GM23248 (cell line): Measurements from ENCODE around the gene CMTM7. TPM values are rescaled to one million over a fixed set of nuclear protein-coding genes. Genes with fewer than 3 reads are reported as not detected.

ENCODE experiments used
- DNase-seq: peaks from one replicate; pipeline ENCODE4 v3.0.0-alpha.2; 2015
- H2AFZ ChIP-seq: fragments of 200-600 bp; sonication (generic); 2 replicates; pipeline ENCODE4 v1.6.1; 2016; ENCODE audit warnings: antibody characterized with exemption
- H3F3A ChIP-seq: fragments of 200-600 bp; sonication (generic); 2 replicates; pipeline ENCODE4 v1.6.1; 2016; ENCODE audit warnings: mild to moderate bottlenecking, antibody characterized with exemption, mixed run types; ENCODE audit not compliant: insufficient read depth
- H3K27ac ChIP-seq: fragments of 200-600 bp; sonication (generic); 2 replicates; pipeline ENCODE4 v1.5.1; 2016; ENCODE audit warnings: mild to moderate bottlenecking
- H3K27me3 ChIP-seq: fragments of 200-600 bp; sonication (generic); replicated peaks from 2 replicates; pipeline ENCODE4 v1.6.1; 2016; ENCODE audit warnings: mild to moderate bottlenecking; ENCODE audit not compliant: insufficient read depth
- H3K36me3 ChIP-seq: fragments of 200-600 bp; sonication (generic); 2 replicates; pipeline ENCODE4 v1.6.1; 2016; ENCODE audit warnings: low read depth, mild to moderate bottlenecking
- H3K4me1 ChIP-seq: fragments of 200-600 bp; sonication (generic); 2 replicates; pipeline ENCODE4 v1.6.1; 2016; ENCODE audit warnings: mild to moderate bottlenecking; ENCODE audit not compliant: insufficient read depth
- H3K4me2 ChIP-seq: fragments of 200-600 bp; sonication (generic); one replicate; pipeline ENCODE4 v1.6.1; 2016; ENCODE audit warnings: mild to moderate bottlenecking; ENCODE audit not compliant: unreplicated experiment
- H3K4me3 ChIP-seq: fragments of 200-600 bp; sonication (generic); 2 replicates; pipeline ENCODE4 v1.5.1; 2016; ENCODE audit warnings: mild to moderate bottlenecking
- H3K79me2 ChIP-seq: fragments of 200-600 bp; sonication (generic); 2 replicates; pipeline ENCODE4 v1.6.1; 2016; ENCODE audit warnings: mild to moderate bottlenecking; ENCODE audit not compliant: insufficient read depth
- H3K9ac ChIP-seq: fragments of 200-600 bp; sonication (generic); 2 replicates; pipeline ENCODE4 v1.6.1; 2016; ENCODE audit warnings: mild to moderate bottlenecking
- H3K9me2 ChIP-seq: fragments of 200-600 bp; sonication (generic); 2 replicates; pipeline ENCODE4 v1.6.1; 2016; ENCODE audit warnings: mixed run types, mild to moderate bottlenecking, moderate library complexity; ENCODE audit not compliant: insufficient read depth
- H3K9me3 ChIP-seq: fragments of 200-600 bp; sonication (generic); one replicate; pipeline ENCODE4 v1.6.1; 2017; ENCODE audit warnings: low read depth
- H4K20me1 ChIP-seq: fragments of 200-600 bp; sonication (generic); 2 replicates; pipeline ENCODE4 v1.6.0; 2016; ENCODE audit not compliant: insufficient read depth
- EZH2 ChIP-seq: fragments of 200-600 bp; sonication (generic); IDR thresholded peaks from 2 replicates; pipeline ENCODE4 v1.6.1; 2018; ENCODE audit warnings: antibody characterized with exemption, mild to moderate bottlenecking; ENCODE audit not compliant: insufficient read depth, poor library complexity, severe bottlenecking
- EZH2phosphoT487 ChIP-seq: fragments of 200-600 bp; sonication (generic); IDR thresholded peaks from 2 replicates; pipeline ENCODE4 v1.6.1; 2018; ENCODE audit warnings: antibody characterized with exemption, moderate library complexity, mild to moderate bottlenecking, low read depth; ENCODE audit not compliant: insufficient read depth
- WGBS, 2 experiments: methylation state at CpG; one replicate each; pipeline ENCODE4 v1.1.6; 2015 to 2017; ENCODE audit warnings: low lambda C conversion rate in 2 of 2, low coverage in 1 of 2; ENCODE audit errors: missing lambda C conversion rate in 2 of 2; 5-methylcytosine and 5-hydroxymethylcytosine counted together
- in situ Hi-C: fragments of 300-500 bp; cut with MboI; formaldehyde crosslinking; loops from 2 replicates; pipeline ENCODE4 v1.15.0; 2020
- polyA plus RNA-seq: library from polyadenylated mRNA; unstranded; fragments of >200 nt; fragmentation: Nextera tagmentation; extraction: Ambion mirVana; gene quantifications from 2 replicates; pipeline ENCODE4 v1.2.1, GENCODE V29; 2016
- total RNA-seq: library from RNA; depleted of rRNA; stranded (reverse); fragments of >200 nt; shearing (Covaris generic); gene quantifications from 2 replicates; pipeline ENCODE4 v1.2.3, GENCODE V29; 2014; rRNA removed

The CMTM7 gene
- total and polyA plus RNA-seq, 2 experiments from 2014 or later = 6.3 to 23.0 TPM

DNA sequence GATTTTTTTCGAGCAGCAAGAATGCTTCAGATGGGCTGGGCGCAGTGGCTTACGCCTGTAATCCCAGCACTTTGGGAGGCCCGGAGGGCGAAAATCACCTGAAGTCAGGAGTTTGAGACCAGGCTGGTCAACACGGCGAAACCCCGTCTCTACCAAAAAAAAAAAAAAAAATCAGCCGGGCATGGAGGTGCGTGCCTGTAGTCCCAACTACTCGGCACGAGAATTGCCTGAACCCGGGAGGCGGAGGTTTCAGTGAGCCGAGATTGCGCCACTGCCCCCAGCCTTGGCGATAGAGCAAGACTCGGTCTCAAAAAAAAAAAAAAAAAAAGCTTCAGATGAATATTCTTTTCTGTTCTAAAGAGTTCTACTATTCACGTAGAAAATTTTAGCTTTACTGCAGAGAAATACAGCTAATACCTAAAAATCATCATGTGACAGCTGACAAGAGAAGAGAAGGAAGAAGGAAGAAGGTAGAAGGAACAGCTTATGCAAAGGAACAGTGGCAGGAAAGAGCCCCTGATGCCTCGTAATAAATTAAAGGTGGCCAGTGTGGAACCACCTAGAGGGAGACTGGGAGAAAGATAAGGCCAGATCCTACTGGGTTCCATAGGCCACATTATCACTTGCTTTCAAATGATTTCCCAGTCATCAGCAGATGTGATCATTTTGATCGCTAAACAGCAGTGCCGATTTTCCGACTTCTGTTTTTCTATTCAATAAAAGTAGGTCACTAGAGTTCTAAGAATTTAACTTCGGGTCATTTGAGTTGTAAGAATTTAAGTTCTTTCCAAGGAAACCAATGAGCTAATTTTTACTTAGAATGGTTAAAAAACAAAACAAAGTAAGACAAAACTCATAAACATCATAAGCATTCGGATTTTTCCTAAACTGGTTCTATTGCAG is 109.5 kb downstream of the CMTM7 start:
- no peaks in the 10 kb centered on the region for H3K36me3 ChIP-seq
- 70 to 74% methylated on average over 25 of the region's 25 CpGs for WGBS, 2 experiments
- no peaks in the 10 kb centered on the region for H3K9me3 ChIP-seq
- H3F3A ChIP-seq = peaks cover 17% of the 10 kb centered on the region
- H3K4me3 ChIP-seq = peak overlapping the region; percentile 84
- peak overlapping the region; percentile 91 for H3K27ac ChIP-seq
- H2AFZ ChIP-seq = peak overlapping the region; percentile 98
- peak overlapping the region; percentile 92 for H3K9ac ChIP-seq
- TF ChIP-seq EZH2phosphoT487 (no peak), EZH2 (no peak)
- H3K27me3 ChIP-seq = no peaks in the 10 kb centered on the region
- peaks cover 12% of the 10 kb centered on the region for H3K4me1 ChIP-seq
- H3K79me2 ChIP-seq = peaks cover 55% of the 10 kb centered on the region
- H3K4me2 ChIP-seq = peak overlapping the region; percentile 97
- H3K9me2 ChIP-seq = no peaks in the 10 kb centered on the region
- peak; percentile 11 for DNase-seq
- in situ Hi-C loops = loop anchor here (10.0 kb wide), 1 partner anchor 164 kb away; no protein-coding TSS in a partner anchor
- no peaks in the 10 kb centered on the region for H4K20me1 ChIP-seq

DNA sequence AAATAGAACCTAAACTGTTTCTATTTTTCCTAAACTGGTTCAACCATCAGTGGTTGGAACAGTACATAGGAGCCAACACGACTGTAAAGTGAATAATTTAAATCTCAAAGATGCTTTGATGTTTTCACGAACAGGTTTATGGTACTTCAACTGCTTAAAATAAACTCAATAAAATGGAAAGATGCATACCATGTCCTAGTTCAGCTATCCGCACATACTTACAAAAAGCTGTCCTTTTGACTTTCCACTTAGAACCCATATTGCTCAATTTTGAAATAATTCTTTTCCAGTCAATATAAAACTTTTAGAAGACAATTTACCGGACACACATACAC is 110.1 kb downstream of the CMTM7 start:
- in situ Hi-C loops = loop anchor here (10.0 kb wide), 1 partner anchor 163 kb away; no protein-coding TSS in a partner anchor
- TF ChIP-seq EZH2 = no peak
- TF ChIP-seq EZH2phosphoT487 = no peak
- Histone ChIP-seq H2AFZ (peak overlapping the region; percentile 98), H3K27ac (peak overlapping the region; percentile 91), H3K27me3 (no peaks in the 10 kb centered on the region), H3K9ac (peak overlapping the region; percentile 92), H4K20me1 (no peaks in the 10 kb centered on the region), H3K9me2 (no peaks in the 10 kb centered on the region), H3K4me3 (peak overlapping the region; percentile 84), H3K4me2 (peak overlapping the region; percentile 97), H3F3A (peaks cover 17% of the 10 kb centered on the region), H3K79me2 (peaks cover 49% of the 10 kb centered on the region), H3K36me3 (no peaks in the 10 kb centered on the region), H3K4me1 (peaks cover 12% of the 10 kb centered on the region), H3K9me3 (no peaks in the 10 kb centered on the region)
- WGBS, 2 experiments = 1 to 3% methylated on average over 4 of the region's 4 CpGs
- DNase-seq = no peak

GRCh38 chr3:32502118-32502945 is 110.7 kb downstream of the CMTM7 start, which contains the start of gene CMTM6:
Gene CMTM6 (minus strand): TSS chr3:32502852. CDS start chr3:32502745, 107 bp downstream.
- H3K4me2 ChIP-seq = peak within 1 kb of the TSS; percentile 97
- H3K27ac ChIP-seq = peak within 1 kb of the TSS; percentile 91
- peaks cover 46% of the 10 kb centered on the region for H3K79me2 ChIP-seq
- H3K4me1 ChIP-seq = peaks cover 12% of the 10 kb centered on the region
- H3F3A ChIP-seq = peaks cover 17% of the 10 kb centered on the region
- in situ Hi-C loops = loop anchor here (10.0 kb wide), 1 partner anchor 162 kb away; no protein-coding TSS in a partner anchor
- peak within 1 kb of the TSS; percentile 84 for H3K4me3 ChIP-seq
- H2AFZ ChIP-seq = peak within 1 kb of the TSS; percentile 98
- TF ChIP-seq EZH2phosphoT487 (no peak), EZH2 (no peak)
- 2 to 3% methylated on average over 39 to 44 of the region's 61 CpGs for WGBS, 2 experiments
- H4K20me1 ChIP-seq = no peaks in the 10 kb centered on the region
- peak; percentile 93 for DNase-seq
- no peaks in the 10 kb centered on the region for H3K27me3 ChIP-seq
- H3K9ac ChIP-seq = peak within 1 kb of the TSS; percentile 92
- H3K9me3 ChIP-seq = no peaks in the 10 kb centered on the region
- H3K36me3 ChIP-seq = no peaks in the 10 kb centered on the region
- H3K9me2 ChIP-seq = no peaks in the 10 kb centered on the region

DNA sequence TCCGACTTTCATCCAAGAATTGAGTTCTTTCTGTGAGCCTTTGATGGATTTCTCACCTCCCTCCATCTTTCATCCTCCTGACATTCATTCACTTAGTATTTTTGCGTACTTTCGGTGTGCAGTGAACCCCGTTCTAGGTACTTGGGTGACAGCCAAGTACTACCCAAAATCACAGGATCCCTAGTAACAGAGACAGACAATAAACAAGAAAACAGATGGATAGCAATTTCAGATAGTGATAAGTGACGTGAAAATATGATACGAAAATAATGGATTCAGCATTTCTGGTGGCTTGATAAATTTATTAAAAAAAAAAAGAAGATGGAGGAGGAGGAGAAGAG is 111.3 kb downstream of the CMTM7 start:
- peaks cover 40% of the 10 kb centered on the region for H3K79me2 ChIP-seq
- no peaks in the 10 kb centered on the region for H3K9me3 ChIP-seq
- H3K4me2 ChIP-seq = peak overlapping the region; percentile 97
- H4K20me1 ChIP-seq = no peaks in the 10 kb centered on the region
- peak overlapping the region; percentile 84 for H3K4me3 ChIP-seq
- H3K9ac ChIP-seq = peak overlapping the region; percentile 92
- in situ Hi-C loops = loop anchor here (10.0 kb wide), 1 partner anchor 162 kb away; no protein-coding TSS in a partner anchor
- peak overlapping the region; percentile 91 for H3K27ac ChIP-seq
- H3F3A ChIP-seq = peaks cover 17% of the 10 kb centered on the region
- peak overlapping the region; percentile 98 for H2AFZ ChIP-seq
- H3K27me3 ChIP-seq = no peaks in the 10 kb centered on the region
- H3K9me2 ChIP-seq = no peaks in the 10 kb centered on the region
- TF ChIP-seq EZH2 (no peak), EZH2phosphoT487 (no peak)
- H3K4me1 ChIP-seq = peaks cover 12% of the 10 kb centered on the region
- no peak for DNase-seq
- no peaks in the 10 kb centered on the region for H3K36me3 ChIP-seq
- WGBS, 2 experiments = 1 to 2% methylated on average over 6 of the region's 6 CpGs

Other genes with a start within 250 kb of the CMTM7 start
- not detected in 2 replicates for gene CMTM8, start 153.2 kb upstream of the CMTM7 start, total RNA-seq
- not detected in 2 replicates for gene CMTM8, start 153.2 kb upstream of the CMTM7 start, polyA plus RNA-seq
- 91.7 and 104 TPM in 2 replicates for gene CMTM6, start 111.0 kb downstream of the CMTM7 start, total RNA-seq
- gene CMTM6, start 111.0 kb downstream of the CMTM7 start, polyA plus RNA-seq = 78.6 and 82.9 TPM in 2 replicates
- gene DYNC1LI1, start 179.0 kb downstream of the CMTM7 start, total RNA-seq = 33.4 and 40.5 TPM in 2 replicates
- gene DYNC1LI1, start 179.0 kb downstream of the CMTM7 start, polyA plus RNA-seq = 35.0 and 36.7 TPM in 2 replicates